Activated CD4-positive, alpha-beta T cell treated with anti-CD3 and anti-CD28 coated beads, Interleukin-2, amount 50 U/mL, for 1 hour (primary cell): ENCODE data around the gene DNM2.
"Not testable (repeated sequence)": the region's sequence is repeated elsewhere in the genome, so short reads cannot be mapped to it uniquely, and the experiment has no call there.

Source experiments
- DNase-seq: peaks from one replicate; pipeline ENCODE4 v3.0.0-alpha.2; 2020

Gene DNM2

DNA sequence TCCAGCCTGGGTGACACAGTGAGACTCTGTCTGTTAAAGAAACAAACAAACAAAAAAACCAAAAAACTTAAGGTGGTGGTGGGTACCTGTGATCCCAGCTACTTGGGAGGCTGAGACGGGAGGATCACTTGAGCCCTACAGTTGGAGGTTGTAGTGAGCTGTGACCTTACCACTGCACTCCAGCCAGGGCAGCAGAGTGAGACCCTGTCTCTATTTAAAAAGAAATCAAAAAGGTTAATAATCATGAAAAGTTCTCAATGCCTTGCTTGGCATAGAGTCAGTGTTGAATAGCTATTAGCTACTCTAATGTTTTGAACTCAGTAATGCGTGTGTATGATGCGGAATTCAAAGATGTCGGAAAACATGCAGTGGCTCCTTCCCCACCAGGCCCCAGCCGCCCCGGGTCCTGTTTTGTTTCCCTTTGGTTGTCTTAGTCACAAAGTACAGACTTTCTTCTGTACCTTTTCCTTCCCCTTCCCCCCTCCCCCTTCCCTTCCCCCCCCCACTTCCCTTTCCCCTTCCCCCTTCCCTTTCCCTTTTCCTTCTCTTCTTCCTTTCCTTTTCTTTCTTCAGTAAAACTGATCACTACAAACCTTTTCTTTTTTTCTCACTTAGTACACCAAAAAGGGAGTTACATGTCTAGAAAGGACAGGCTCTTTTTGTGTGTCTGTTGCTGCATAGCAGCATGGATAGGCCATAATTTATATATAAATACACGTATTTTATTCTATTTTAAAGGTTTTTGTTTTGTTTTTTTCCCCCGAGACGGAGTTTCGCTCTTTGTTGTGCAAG is 35.2 kb downstream of the DNM2 start:
- no peak for DNase-seq

DNA sequence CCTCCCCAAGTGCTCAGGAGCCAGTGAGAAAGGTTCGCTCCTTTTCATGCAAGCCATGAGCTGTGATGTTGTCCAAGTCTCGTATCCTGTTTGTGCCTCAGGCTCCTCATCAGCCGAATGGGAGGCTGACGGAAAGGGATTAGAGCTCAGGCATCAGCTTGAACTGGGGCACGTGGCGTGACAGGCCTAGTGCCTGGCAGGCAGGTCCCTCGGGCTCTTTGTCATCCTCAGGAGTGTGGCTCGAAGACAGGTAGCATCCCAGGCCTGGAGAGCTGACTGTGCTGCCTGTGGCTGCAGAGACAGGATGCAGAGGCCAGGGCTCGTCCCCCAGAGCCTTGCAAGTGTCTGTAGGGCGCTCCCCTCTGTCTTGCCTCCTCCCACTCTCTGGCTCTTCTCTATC is 38.5 kb downstream of the DNM2 start:
- no peak for DNase-seq

DNA sequence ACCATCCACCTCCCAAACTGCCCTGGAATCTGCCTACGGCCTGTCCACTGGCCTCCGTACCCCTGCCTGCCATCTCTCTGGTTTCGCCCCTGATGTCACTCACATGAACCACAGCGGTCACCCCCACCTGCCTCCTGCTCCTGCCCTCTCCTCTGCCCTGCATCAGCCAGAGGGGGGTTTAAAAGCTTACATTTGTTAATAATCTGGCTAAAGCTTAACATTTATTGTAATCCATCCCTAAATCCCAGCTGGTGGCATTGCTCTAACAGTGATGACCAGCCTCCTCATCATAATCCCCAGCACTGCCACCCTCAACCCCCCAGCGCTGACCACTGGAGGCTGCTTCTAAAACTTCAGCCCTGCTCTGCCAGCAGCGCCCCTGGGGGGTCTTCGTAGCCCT is 38.9 kb downstream of the DNM2 start:
- no peak for DNase-seq

DNA sequence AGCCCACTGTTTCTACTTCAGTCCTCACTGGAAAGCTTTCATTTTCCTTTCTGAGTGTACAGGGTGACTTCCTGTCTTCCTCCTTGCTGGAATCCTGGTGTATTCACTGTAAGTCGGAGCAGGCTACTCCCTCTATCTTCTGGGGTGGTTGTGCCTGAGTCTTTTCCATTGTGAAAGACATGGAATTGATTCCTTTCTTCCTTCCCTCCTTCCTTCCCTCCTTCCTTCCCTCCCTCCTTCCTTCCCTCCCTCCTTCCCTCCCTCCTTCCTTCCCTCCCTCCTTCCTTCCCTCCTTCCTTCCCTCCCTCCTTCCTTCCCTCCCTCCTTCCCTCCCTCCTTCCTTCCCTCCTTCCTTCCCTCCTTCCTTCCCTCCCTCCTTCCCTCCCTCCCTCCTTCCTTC is 40.2 kb downstream of the DNM2 start:
- DNase-seq: not testable (repeated sequence)

DNA sequence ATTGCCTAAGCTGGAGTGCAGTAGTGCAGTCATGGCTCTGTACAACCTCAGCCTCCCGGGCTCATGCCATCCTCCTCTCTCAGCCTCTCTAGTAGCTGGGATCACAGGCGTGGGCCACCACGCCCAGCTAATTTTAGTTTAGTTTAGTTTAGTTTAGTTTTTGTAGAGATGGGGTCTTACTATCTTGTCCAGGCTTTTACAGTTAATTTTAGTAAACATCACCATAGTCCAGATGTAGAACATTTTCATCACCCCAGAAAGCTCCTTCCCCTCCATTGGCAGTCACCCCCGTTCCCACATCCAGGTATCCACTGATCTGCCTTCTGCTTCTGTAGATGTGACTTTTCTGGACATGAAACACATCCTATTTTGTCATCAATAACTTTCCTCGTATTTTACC is 41.1 kb downstream of the DNM2 start:
- no peak for DNase-seq

DNA sequence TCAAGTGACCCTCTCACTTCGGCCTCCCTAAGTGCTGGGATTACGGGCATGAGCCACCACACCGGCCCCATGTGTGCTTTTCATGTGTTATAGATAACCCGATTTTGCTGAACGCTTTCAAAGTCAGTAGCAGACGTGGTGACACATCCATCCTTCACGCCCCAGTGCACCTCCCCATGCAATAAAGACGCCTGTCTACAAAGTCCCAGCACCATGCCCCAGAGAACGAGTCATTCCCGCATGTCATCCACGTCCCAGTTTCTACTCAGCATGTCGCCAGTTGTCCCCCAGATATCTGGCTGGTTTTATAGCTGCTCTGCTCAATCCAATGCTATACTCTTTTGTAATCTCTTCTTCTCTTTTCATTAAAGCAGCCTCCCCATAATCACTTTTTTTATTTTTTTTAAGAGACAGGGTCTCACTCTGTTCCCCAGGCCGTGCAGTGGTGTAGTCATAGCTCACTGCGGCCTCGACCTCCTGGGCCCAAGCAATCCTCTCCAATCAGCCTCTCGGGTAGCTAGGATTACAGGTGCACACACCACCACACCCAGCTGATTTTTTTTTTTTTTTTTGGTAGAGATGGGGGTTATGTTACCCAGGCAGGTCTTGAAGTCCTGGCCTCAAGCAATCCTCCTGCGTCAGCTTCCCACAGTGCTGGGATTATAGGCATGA is 42.5 kb downstream of the DNM2 start:
- peak; percentile 32 for DNase-seq

DNA sequence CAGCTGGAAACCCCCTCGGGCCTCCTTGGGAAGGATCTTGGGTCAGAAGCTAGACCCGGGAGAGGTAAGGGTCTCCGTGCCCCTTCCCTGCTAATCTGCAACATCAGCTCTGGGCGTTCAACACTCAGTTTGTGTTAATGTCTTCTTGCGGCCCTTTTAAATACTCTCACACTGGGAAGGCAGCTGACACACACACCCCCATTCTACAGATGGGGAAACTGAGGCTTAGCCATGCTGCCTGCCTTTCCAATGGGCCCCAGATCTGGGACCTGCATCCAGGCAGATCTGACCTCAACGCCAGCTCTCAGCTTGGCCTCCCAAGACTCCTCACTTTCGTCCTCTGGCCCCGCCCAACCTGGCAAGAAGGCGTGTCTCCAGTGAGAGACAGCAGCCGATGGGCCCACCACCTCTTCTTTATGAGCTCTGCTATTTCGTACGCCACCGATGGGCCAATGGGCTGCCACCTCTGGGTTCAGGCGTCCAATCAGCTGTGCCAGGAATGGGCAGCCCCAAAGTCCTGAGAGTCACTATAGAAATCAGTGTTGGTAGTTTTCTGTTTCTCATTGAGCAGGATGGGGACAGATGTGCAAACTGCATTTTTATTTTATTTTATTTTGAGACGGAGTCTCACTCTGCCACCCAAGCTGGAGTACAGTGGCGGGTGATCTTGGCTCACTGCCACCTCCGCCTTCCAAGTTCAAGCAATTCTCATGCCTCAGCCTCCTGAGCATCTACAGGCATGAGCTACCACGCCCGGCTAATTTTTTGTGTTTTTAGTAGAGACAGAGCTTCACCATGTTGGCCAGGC is 43.8 kb downstream of the DNM2 start:
- no peak for DNase-seq

DNA sequence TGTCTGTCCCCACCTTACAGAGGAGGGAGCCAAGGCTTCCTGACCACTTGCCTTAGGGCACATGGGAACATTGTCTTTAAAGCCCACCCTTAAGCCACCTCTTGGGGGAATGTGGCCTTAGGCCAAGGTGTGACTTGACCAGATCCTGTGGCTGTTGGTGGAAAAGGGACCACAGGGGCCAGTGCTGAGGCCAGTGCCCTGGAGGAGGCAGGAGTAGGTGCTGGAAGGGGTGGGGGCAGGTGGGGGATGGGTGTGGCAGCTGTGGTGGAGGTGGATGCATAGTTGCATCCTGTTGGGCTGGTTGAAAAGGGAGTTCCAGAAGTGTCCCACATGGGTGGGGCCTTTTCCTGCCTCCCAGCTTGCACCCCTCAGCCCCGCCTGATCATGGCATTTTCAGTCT is 44.8 kb downstream of the DNM2 start:
- DNase-seq: peak; percentile 37

DNA sequence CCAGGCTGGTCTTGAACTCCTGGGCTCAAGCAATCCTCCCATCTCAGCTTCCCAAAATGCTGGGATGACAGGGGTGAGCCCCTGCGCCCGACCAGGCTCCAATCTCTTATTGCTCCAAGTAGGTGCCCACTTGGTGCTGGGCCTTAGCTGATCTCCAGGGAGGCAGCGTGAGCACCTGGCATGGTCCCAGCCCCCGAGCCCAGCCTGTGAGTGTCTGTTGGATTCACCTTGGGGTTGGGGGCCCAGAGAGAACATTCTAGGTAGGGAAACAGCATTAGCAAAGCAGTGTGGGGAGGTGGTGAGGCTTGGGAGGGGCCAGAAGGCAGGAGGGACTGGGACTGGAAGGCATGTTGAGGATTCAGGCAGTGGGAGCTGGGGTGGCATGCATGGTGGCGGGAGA is 45.5 kb downstream of the DNM2 start:
- DNase-seq: no peak

DNA sequence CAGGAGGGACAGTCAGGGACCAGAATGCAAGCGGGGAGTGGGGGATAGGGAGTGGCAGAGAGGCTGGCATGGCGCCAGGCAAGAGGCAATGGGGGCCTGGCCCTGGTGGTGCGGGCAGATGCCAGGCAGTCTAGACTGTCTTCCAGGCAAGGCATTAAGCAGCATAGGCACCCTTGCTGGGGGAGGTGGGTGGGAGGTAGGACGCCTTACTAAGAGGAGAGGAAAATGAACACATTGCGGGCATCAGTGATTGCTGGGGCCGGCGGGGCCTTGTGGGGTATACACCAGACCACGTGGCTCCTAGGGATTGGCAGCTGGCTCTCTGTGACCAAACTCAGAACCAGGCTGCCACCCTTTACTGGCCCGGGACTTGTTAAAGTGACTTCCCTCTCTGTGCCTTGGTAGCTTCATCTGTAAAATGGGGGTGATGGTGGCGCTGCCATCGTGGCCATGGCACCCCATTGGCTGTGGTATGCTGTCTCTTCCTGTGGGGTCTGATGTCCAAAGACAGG is 46.0 kb downstream of the DNM2 start:
- no peak for DNase-seq

DNA sequence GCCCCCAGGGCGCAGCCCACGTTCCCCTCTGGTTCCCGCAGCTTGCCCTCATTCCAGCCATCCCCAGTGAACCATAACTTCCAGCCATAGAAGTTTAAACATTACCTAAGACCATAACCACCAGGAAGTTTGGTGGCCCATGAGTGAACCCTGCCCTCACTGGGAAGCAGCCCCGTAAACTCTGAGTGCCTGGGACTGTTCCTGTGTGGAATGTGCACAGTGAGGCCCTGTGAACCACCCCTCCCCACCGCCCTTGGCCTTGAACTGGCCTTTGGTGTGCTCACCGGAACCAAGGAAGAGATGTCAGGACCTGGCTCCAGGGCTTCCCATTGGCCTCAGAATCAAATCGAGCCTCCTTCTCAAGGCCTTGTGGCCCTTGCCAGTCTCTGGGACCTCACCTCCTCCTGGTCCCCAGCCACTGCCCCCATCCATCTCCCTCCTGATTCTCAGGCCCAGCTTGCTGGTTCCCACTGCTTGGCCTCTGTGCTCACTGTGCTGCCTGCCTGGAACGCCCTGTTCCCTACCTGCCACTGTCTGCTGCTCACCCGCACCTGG is 46.5 kb downstream of the DNM2 start:
- no peak for DNase-seq

DNA sequence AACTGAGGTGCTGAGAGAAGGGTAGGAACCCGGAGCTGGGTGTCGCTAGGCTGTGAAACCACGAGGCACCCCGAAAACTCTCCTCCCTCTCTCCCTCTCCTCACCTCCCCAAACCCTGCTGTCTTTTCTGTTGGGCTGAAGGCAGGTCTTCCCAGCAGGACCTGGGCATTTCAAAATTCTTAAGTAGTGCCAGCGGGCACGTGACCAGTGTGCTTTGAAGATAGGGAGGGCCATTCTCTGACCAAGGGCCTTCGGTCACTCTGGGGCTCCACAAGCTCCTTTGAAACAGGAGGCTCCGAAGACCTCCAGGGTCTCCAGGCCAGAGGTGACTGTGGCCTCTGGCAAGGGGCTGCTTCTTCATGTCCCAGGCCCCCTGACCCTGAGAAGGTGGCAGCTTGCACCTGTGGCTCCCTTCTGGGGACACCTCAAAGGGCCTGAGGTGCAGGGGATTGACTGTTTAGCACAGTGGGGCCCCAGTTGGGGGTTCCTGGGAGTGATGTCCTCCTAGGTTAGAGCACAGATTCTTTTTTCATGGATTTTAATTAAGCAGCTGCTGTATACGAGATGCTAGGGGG is 48.3 kb downstream of the DNM2 start:
- DNase-seq: no peak

DNA sequence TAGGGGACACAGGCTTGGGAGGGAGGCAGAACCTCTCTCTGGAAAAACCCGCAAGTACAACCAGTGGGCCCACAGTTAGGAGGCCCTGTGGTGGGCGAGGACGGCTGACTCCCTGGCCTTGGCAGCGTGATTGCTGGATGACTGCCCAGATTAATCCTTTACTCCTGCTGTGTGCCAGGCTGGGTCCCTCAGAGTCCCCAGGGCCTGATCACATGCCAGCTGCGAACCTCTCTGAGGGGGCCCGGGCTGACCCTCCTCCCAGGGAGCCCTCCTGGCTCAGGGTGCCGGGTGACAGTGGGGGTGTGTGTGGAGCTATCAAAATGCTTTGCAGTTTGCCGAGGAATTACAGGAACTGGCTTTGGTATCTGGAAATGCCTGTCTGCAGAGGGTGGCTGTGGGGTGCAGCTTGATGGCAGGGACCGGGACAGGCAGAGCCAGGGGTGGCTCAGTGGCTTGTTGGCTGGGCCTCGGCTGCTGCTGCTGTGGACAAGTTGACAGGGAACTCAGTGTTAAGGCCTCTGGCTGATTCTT is 48.9 kb downstream of the DNM2 start:
- no peak for DNase-seq

DNA sequence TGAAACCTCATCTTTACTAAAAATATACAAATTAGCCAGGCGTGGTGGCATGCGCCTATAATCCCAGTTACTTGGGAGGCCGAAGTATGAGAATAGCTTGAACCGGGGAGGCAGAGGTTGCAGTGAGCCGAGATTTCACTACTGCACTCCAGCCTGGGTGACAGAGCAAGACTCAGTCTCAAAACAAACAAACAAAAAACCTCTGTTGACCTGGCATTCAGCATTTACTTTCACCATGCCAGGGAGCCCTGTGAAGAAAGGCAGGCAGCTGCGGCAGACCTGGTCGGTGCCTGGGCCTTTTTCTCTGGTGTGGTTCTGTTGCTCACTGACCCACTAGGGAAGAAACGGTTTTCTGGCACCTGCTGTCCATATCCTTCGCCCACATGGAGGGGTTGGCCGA is 49.8 kb downstream of the DNM2 start:
- no peak for DNase-seq

DNA sequence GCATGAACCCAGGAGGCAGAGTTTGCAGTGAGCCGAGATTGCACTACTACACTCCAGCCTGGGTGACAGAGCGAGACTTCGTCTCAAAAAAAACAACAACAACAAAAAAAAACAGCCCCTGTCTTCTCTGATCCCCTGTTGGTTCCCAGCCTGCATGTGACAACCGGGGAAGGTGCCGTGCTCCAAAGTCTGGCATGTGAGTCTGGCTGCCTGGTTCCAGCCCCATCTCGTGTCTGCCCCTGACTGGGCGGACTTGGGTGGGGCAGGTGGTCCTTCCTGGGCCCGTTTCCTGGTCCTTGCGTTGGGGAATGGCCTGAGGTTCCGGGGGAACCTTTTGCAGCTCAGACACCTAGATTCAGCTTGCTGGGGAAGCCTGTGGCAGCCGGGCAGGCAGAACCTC is 50.5 kb downstream of the DNM2 start:
- DNase-seq: no peak

DNA sequence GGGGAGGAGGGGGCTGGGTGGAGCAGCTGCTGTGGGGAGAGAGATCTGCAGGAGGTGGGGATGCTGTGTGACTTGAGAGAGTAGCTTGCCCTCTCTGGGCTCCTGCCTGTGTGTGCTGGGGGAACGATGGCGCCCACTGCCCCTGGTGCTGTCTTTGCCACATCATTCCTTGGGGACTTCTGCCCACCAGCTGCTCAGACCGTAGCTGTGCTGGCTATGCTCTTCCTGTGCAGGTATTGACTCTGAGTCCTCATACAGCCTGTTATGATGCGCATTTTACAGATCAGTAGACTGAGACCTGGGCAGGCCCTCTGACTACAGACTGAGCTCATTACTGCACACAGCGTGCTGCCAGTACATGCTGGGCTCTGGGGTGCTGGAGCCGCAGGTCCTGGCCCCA is 51.1 kb downstream of the DNM2 start:
- no peak for DNase-seq

DNA sequence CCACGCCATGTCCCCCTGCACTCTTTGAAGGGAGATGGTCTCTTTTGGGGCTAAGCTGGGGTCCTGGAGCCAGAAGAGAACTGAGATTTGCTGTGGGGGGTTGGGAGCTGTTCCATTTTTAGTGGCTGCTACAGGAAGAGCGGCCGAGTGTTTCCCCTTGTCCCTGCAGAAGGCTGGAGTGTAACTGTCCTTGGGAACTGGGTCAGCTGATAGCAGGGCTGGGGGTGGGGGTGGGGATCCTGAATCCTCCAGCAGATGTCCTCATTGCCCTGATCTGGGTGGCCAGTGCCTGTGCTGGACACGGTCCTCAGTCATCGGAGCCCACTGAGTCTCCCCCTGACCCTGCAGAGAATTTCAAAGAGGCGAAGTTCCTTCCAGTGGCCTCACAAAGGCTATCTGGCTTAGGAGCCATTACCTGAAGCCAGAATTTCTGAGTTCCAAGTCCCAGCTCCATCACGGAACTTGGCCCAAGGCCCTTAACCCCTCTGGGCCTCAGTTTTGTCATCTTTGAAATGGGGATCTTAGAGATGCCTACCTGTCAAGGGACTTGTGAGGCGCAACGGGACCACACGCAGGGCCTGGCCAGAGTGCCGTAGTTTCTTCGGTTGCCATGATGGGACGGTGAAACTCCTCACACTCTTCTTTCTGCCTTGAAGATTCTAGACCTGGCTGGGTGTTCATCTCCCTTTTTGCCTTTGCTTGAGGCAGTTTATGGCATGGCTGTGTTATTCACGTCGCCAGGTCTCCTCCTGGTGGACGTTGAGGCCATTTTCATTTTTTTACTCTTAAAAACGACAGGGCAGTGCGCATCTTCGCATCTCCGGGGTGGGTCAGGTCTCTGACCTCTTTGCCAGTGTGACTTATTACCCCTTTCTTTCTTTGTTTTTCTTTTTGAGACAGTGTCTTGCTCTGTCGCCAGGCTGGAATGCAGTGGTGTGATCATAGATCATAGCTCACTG is 51.9 kb downstream of the DNM2 start:
- DNase-seq: no peak

DNA sequence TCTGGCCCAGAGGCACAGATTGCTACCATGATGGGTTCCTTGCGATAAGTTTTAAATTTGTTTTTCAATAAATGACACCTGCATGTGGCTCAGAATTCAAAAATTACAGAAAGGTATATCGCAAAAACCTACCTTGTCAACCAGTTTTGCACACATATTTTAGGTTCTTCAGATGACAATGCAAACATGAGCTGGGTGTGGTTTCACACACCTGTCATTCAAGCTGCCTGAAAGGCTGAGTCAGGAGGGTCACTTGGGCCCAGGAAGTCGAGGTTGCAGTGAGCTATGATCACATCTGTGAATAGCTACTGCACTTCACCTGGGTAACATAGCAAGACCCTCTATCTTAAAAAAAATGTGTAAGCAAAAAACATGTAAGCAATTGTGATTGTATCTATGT is 56.1 kb downstream of the DNM2 start:
- DNase-seq: no peak

DNA sequence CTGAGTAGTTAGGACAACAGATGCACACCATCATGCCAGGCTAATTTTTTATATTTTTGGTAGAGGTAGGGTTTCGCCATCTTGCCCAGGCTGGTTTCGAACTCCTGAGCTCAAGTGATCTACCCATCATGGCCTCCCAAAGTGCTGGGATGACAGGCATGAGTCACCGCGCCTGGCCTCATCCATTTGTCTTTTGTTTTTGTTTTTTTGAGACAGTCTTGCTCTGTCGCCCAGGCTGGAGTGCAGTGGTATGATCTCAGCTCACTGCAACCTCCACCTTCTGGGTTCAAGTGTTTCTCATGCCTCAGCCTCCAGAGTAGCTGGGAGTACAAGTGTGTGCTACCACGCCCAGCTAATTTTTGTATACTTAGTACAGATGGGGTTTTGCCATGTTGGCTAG is 57.0 kb downstream of the DNM2 start:
- no peak for DNase-seq

DNA sequence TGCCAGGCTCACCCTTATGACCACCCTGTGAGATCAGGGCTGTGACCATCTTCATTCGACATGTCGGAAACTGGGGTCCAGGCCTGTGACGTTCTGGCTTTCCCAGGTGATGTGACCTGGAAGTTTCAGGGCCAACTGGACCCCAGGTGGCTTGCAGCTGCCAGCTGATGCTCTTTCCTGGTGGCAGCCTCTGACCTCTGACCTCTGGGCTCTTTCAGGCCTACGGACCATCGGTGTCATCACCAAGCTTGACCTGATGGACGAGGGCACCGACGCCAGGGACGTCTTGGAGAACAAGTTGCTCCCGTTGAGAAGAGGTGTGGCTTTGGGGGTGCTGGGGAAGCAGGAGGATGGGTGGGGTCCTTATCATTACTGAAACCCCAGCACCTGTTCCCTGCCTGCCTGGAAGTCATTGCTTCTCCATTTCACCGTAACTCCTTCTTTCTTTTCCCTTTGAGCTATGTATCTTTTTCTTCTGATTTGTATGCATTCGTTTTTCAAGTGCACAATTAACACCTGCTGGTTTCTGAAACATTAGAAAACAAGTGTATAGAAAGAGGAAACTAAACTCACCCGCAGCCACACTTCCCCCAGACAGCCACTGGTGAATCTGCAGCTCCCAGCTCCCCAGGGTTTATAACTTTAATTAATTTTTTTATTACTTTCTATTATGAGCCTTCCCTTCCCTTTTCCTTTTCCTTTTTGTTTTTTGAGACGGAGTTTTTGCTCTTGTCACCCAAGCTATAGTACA is 59.2 kb downstream of the DNM2 start:
- DNase-seq: no peak

DNA sequence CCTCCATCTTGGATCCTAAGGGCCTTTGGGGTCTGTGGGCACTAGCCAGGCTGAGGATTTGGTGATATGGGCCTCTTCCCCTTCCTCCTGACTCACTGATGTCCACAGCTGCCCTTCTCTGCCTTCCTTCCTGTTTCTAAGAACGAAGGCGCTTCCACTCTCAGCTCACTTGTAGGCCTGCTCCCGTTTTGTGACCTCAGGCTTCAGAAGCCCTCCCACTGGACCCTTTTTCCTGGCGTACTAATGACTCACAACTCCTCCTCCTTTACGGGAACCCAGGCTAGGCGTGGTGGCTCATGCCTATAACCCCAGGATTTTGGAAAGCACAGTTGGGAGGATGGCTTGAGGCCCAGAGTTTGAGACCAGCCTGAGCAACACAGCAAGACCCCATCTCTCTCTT is 62.5 kb downstream of the DNM2 start:
- no peak for DNase-seq
